WI38 (cell line): ENCODE data around the gene TMEM198.

Experiments used
- H3K4me3 ChIP-seq: 2 replicates; pipeline ENCODE4 v1.5.1; 2011; ENCODE audit warnings: low read depth, mild to moderate bottlenecking, control low read depth, low read length
- TF ChIP-seq, protein P1 (sequence below): IDR thresholded peaks from 2 replicates; pipeline ENCODE4 v1.5.1; 2012; ENCODE audit warnings: low read depth, mild to moderate bottlenecking, control low read depth, low read length

Gene TMEM198

DNA sequence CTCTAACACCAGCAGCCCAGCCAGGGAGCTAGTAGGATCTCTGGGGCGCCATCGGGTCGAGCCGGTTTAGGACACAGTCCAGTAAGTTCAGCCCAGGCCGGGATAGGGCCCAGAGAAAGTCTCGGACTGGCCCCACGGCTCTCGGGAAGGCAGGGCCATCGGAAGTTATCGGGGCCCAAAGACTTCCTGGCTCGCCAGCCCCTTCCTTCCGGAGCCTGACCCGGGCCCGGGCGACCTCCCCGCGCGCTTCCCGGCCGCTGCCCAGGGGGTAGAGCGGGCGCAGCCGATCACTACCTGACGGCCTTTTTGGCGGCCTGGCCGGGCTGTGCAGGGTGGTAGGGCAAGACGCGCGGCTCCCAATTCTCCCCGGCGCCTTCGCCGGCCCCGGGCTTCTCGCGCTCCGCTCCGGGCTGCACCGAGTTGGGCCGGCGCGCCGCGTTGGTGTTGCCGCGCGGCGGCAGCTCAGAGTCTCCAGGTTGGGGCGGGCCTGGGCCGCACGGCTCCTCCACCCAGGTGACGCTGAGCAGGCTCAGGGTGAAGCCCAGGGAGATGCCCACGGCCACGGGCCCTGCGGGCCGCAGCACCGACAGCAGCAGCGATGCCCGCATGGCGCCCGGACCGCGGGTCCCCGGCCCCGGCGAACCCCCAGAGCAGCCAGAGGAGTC is 765 bp upstream of the TMEM198 start:
- TF ChIP-seq, protein P1, sequence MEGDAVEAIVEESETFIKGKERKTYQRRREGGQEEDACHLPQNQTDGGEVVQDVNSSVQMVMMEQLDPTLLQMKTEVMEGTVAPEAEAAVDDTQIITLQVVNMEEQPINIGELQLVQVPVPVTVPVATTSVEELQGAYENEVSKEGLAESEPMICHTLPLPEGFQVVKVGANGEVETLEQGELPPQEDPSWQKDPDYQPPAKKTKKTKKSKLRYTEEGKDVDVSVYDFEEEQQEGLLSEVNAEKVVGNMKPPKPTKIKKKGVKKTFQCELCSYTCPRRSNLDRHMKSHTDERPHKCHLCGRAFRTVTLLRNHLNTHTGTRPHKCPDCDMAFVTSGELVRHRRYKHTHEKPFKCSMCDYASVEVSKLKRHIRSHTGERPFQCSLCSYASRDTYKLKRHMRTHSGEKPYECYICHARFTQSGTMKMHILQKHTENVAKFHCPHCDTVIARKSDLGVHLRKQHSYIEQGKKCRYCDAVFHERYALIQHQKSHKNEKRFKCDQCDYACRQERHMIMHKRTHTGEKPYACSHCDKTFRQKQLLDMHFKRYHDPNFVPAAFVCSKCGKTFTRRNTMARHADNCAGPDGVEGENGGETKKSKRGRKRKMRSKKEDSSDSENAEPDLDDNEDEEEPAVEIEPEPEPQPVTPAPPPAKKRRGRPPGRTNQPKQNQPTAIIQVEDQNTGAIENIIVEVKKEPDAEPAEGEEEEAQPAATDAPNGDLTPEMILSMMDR: no peak

DNA sequence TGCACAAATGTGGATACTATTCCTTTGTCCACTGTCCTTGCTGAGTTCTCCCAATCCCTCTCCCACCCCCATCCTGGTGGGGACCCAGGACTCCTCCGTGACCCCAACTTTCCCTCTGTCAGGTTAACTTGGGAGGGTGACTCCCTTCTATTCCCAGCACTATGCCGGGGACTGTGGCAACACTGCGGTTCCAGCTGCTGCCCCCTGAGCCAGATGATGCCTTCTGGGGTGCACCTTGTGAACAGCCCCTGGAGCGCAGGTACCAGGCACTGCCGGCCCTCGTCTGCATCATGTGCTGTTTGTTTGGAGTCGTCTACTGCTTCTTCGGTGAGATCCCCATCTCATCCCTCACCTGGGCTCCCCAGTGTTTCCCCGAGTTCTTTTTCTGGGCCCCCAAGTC is 739 bp downstream of the TMEM198 start:
- H3K4me3 ChIP-seq: peak overlapping the region; percentile 82; the same call in 1 of the 2 replicates
- TF ChIP-seq, protein P1: no peak

More for the DNA sequence above, 765 bp upstream of the TMEM198 start:
- H3K4me3 ChIP-seq: peak overlapping the region; percentile 82

DNA sequence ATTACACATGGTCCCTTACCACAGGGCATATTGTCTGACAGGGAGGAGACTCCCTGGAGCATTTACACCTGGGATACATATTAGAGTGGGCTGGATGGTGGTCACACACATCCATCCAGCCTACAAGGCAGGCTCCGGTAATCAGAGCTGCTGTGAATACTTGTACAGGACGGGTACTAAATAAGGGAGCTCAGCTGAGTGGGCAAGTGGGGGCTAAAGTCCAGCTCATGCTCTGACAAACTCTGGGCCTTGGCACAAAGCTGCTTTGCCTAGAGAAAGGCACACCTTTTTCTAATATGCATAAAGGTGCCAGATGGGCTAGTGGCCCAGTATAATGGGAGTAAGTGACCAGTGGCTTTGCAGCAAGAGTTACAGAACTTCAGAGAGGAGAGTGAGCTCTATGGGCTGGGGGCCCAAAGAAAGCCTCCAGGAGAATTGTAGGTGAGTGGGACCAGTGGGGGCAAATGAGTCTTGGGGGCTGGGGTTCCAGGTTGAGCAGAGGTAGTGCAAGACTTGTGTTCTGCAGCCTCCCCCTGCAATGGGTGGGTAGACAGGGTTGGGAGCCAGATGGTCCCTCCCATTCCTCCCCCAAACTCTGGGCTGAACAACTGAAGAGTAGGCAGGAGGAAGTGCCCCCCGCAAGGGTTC is 1.6 kb downstream of the TMEM198 start:
- TF ChIP-seq, protein P1: no peak
- no peak overlapping the region for H3K4me3 ChIP-seq

DNA sequence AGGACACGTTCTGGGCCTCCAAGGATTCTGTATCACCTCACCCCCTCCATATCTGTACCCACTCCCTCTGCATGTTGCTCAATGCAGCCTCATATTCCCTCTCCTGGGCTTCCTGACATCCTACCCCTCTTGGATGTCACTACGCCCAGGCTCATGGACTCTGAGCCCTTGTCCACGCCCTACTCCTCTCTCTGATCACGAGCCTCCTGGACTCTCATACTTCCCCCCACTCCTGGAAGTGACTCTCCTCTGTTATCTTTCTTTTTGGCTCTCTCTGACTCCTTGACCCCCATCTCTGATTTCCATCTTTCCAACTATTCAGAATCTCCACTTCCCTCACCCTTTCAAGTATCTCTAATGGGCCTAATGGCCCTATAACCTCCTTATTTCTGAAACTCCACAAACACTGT is 2.1 kb downstream of the TMEM198 start:
- TF ChIP-seq, protein P1: no peak
- H3K4me3 ChIP-seq: no peak overlapping the region

DNA sequence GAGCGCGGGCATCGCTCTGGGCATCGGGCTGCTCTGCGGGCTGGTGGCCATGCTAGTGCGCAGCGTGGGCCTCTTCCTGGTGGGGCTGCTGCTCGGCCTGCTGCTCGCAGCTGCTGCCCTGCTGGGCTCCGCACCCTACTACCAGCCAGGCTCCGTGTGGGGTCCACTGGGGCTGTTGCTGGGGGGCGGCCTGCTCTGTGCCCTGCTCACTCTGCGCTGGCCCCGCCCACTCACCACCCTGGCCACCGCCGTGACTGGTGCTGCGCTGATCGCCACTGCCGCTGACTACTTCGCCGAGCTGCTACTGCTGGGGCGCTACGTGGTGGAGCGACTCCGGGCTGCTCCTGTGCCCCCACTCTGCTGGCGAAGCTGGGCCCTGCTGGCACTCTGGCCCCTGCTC is 3.8 kb downstream of the TMEM198 start:
- TF ChIP-seq, protein P1: no peak
- no peak overlapping the region for H3K4me3 ChIP-seq

DNA sequence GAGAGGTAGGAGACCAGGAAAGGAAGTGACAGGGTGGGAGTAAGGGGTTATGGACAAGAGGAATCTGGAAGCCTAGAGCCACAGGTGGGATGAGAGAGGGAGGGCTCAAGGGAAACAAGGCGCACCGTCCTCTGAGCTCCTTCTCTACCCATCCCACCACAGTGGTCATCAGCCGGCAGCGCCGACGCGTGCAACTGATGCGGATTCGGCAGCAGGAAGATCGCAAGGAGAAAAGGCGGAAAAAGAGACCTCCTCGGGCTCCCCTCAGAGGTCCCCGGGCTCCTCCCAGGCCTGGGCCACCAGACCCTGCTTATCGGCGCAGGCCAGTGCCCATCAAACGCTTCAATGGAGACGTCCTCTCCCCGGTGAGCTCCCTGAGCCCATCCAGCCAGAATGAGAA is 5.2 kb downstream of the TMEM198 start:
- TF ChIP-seq, protein P1: no peak
- H3K4me3 ChIP-seq: no peak overlapping the region

DNA sequence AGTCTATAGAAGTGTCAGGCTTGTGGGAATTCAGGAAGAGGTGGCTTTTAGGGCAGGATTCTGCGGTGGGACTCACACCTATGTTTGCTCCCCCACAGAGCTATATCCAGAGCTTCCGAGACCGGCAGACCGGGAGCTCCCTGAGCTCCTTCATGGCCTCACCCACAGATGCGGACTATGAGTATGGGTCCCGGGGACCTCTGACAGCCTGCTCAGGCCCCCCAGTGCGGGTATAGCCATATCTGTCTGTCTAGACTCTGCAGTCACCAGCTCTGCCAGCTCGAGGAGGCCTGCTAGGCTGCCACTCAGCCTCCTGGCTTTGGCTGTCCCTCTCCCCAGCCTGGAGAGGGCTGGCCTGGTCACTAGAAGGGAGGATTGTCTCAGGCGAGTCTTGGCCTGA is 5.8 kb downstream of the TMEM198 start:
- no peak overlapping the region for H3K4me3 ChIP-seq
- TF ChIP-seq, protein P1: no peak
